Stimulated activated CD4-positive, alpha-beta T cell treated with anti-CD3 and anti-CD28 coated beads, Interleukin-1b, Interleukin-23, amount 100 ng/mL, for 4 hours (primary cell): ENCODE data around the gene CPNE2.

Source experiments
- DNase-seq, 2 donors: peaks; one replicate each; pipeline ENCODE4 v3.0.0-alpha.2; 2020; ENCODE audit warnings: low read depth in 2 of 2

The CPNE2 gene

GRCh38 chr16:57144027-57144426, 51.6 kb downstream of the CPNE2 start:
- no peak for DNase-seq

GRCh38 chr16:57145046-57146021, 53.0 kb downstream of the CPNE2 start:
- no peak for DNase-seq

- DNase-seq = no peak
Observed at GRCh38 chr16:57146040-57146647, 53.8 kb downstream of the CPNE2 start.

- no peak for DNase-seq
Observed at GRCh38 chr16:57146735-57147134, 54.4 kb downstream of the CPNE2 start.

GRCh38 chr16:57147381-57148221, 55.2 kb downstream of the CPNE2 start:
- no peak for DNase-seq

GRCh38 chr16:57148481-57148880, 56.1 kb downstream of the CPNE2 start:
- no peak for DNase-seq

GRCh38 chr16:57149391-57149790, 57.0 kb downstream of the CPNE2 start:
- no peak for DNase-seq

GRCh38 chr16:57150682-57151330, 58.4 kb downstream of the CPNE2 start:
- DNase-seq = no peak

- DNase-seq = no peak
Observed at GRCh38 chr16:57151369-57151768, 59.0 kb downstream of the CPNE2 start.

- no peak for DNase-seq
Observed at GRCh38 chr16:57152096-57153093, 60.0 kb downstream of the CPNE2 start.

- DNase-seq = no peak
Observed at GRCh38 chr16:57153841-57154240, 61.5 kb downstream of the CPNE2 start.

GRCh38 chr16:57155702-57156350, 63.4 kb downstream of the CPNE2 start:
- DNase-seq = no peak

- DNase-seq = no peak
Observed at GRCh38 chr16:57156351-57156703, 63.9 kb downstream of the CPNE2 start.

- DNase-seq = no peak
Observed at GRCh38 chr16:57157533-57157932, 65.2 kb downstream of the CPNE2 start.

- no peak for DNase-seq
Observed at GRCh38 chr16:57159447-57159846, 67.1 kb downstream of the CPNE2 start.

- DNase-seq = no peak
Observed at GRCh38 chr16:57163842-57164241, 71.5 kb downstream of the CPNE2 start.

- DNase-seq = no peak
Observed at GRCh38 chr16:57165483-57165882, 73.1 kb downstream of the CPNE2 start.

- DNase-seq = no peak
Observed at GRCh38 chr16:57165938-57166337, 73.6 kb downstream of the CPNE2 start.

GRCh38 chr16:57166451-57166850, 74.1 kb downstream of the CPNE2 start:
- no peak for DNase-seq

GRCh38 chr16:57166951-57167350, 74.6 kb downstream of the CPNE2 start:
- no peak for DNase-seq
